GM12875 (cell line): ENCODE measurements around the gene ARL2.
A peak's percentile ranks its signal among the peaks of the same experiment; 100 is the strongest.
"Not testable (repeated sequence)": the region's sequence is repeated elsewhere in the genome, so short reads cannot be mapped to it uniquely, and the experiment has no call there.

ENCODE experiments used
- H3K4me3 ChIP-seq: one replicate; pipeline ENCODE4 v1.5.1; 2011; ENCODE audit warnings: low read depth, low read length, control low read depth
- TF ChIP-seq, protein P1 (sequence below): IDR thresholded peaks from 2 replicates; pipeline ENCODE4 v1.5.1; 2011; ENCODE audit warnings: low read depth, mild to moderate bottlenecking, control low read depth, inconsistent platforms, low read length, moderate library complexity, borderline replicate concordance; ENCODE audit not compliant: insufficient read depth

Gene ARL2

DNA sequence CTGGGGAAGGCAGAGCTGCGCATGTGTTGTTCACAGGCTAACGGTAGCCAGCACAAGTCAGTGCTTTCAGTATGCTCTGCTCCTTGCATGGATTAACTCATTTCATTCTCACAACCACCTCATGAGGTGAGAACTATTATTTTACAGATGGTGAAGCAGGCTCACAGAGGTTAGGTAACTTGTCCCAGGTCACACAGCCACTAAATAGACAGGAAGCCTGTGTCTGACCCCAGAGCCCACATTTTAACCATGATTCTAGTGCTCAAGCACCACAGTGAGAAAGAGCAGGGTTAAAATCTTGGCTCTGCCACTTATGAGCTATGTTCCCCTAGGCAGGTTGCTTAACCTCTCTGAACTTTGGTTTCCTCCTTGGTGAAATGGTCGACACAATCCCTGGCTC, 7.0 kb downstream of the ARL2 start:
- H3K4me3 ChIP-seq, result no peak overlapping the region
- TF ChIP-seq, protein P1, sequence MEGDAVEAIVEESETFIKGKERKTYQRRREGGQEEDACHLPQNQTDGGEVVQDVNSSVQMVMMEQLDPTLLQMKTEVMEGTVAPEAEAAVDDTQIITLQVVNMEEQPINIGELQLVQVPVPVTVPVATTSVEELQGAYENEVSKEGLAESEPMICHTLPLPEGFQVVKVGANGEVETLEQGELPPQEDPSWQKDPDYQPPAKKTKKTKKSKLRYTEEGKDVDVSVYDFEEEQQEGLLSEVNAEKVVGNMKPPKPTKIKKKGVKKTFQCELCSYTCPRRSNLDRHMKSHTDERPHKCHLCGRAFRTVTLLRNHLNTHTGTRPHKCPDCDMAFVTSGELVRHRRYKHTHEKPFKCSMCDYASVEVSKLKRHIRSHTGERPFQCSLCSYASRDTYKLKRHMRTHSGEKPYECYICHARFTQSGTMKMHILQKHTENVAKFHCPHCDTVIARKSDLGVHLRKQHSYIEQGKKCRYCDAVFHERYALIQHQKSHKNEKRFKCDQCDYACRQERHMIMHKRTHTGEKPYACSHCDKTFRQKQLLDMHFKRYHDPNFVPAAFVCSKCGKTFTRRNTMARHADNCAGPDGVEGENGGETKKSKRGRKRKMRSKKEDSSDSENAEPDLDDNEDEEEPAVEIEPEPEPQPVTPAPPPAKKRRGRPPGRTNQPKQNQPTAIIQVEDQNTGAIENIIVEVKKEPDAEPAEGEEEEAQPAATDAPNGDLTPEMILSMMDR, result no peak

DNA sequence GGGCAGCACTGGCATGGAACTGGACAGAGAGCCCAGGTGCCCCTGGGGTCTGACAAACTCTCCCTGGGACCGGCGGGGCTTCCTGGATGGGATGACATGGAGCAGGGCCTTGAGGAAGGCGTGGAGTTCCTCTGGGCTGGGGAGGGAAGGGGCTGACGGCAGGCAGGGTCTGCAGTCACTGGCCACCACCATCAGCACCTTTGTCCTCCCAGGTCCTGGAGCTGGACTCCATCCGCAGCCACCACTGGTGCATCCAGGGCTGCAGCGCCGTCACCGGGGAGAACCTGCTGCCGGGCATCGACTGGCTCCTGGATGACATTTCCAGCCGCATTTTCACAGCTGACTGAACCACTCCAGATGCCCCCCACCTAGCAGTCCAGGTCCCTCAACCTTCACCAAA, 7.5 kb downstream of the ARL2 start:
- no peak overlapping the region for H3K4me3 ChIP-seq
- TF ChIP-seq, protein P1, result no peak

DNA sequence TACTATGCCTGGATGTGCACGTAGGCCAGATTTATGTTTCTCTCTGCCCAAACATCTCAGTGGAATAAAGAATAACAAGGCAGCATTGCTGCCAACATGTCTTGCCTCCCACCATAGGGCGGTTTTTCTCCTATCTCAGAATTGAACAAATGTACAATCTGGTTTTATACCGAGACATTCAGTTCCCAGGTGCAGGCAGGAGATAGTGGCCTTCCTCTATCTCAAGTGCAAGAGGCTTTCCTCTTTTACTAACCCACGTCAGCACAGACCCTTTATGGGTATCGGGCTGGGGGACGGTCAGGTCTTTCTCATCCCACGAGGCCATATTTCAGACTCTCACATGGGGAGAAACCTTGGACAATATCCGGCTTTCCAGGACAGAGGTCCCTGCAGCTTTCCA, 9.5 kb downstream of the ARL2 start:
- H3K4me3 ChIP-seq, result not testable (repeated sequence)

DNA sequence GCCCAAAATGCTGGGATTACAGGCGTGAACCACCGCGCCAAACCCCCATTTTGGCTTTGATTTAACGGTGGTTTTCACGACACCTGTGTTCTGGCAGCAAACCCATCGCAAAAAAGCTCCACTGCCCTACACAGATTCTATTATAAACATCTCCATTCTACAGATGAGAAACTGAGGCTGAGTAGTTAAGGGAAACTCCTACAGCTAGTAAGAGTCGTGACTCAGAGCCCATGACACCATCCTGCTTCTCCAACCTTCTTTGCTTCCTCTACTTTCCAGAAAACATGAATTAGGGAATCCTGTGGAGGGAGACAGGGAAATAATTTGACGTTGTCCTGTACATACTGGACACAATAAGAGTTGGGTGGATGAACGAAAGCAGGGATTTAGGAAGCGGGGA, 12.8 kb downstream of the ARL2 start:
- TF ChIP-seq, protein P1, result no peak
- peak overlapping the region; percentile 52 for H3K4me3 ChIP-seq

DNA sequence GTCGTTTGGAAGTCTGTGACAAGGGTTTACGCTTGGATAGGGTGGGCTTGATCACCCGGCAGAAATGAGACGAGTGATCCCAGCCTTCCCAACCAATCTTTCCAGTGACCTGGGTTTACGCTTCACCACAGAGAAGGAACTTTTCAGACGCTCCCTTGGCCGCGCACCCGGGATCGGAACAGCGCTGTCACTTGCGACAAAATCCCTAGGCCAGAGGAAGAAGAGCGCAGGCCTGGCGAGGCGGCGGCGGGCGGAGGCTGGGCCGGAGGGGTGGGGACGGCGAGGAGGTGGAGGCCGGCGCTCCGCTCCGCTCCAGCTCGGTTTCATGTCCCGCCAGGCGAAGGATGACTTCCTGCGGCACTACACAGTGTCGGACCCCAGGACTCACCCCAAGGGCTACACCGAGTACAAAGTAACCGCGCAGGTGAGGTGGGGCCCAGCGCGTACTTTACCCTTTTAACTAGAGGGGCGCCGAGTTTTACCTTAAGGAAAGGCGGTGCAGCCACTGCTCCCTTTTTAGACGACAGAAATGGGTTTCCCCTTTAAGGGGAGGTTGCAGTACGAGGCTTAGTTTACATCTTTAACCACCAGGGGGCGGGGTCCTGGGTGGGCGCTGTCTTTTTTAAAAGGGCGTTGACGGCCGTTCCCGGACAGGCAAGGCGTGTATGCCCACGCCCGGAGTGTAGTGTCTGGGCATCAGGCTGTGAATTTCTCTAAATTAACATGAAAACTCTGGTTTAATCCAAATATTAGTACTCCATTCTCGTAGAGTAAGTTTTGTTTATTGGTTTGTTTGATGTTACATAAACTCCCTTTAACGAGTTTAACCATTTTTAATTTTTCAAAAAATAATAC, 13.5 kb downstream of the ARL2 start, which contains the start of gene SNX15:
TSS of gene SNX15 (plus strand) at position 227 of the 855 bp plus-strand sequence. CDS start at position 326, 99 bp downstream.
- TF ChIP-seq, protein P1, result no peak; the same call in 1 of the 2 replicates
- H3K4me3 ChIP-seq, result peak within 1 kb of the TSS; percentile 52

DNA sequence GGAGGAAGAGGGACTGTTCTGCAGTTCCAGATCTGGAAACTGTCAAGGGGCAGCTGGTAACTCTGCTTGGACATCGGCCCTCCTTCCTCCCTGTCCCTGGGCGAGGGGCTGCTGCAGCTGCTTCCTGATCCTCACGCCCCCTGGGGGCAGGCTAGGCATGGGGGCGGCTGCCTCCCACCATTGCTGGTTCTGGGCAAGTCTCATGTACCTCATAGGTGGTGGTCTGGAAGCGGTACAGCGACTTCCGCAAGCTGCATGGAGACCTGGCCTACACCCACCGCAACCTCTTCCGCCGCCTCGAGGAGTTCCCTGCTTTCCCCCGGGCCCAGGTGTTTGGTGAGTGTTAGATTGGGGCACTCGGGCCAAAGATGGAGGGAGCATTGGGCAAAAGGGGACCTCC, 18.3 kb downstream of the ARL2 start:
- no peak overlapping the region for H3K4me3 ChIP-seq
- TF ChIP-seq, protein P1, result no peak

DNA sequence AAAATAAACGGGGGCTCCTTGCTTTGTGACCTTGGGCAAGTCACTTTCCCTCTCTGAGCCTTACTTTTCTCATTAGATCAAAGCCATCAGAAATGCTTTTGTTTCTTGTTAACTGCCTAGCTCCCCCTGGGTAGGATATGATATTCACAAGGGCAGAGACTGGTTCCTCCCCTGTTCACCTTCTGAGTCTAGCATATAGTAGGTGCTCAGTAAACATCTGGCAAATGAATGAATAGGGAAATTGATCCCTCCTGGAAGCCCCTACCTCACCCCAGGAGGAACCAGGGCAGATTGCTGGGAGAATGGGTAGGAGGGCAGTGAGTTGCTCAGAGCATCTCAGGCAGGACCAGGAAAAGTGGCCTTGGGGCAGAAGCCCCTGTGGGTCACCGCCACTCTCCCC, 20.5 kb downstream of the ARL2 start:
- TF ChIP-seq, protein P1, result no peak
- H3K4me3 ChIP-seq, result no peak overlapping the region
